Memory B cell (primary cell): Measurements from ENCODE around the gene UBAC2.

Source experiments
- ATAC-seq: fragments of 150-1000 bp; cut with Tn5 transposase; 2 replicates; pipeline ENCODE4 v1.10.0; 2021; ENCODE audit warnings: low read depth, mild to moderate bottlenecking, moderate library complexity
- DNase-seq, 2 donors: peaks; one replicate each; pipeline ENCODE4 v3.0.0; 2022; ENCODE audit warnings: low spot score in 2 of 2
- H3K27ac Mint-ChIP-seq: one replicate; pipeline ENCODE4 v1.8.0; 2022; ENCODE audit warnings: mild to moderate bottlenecking, moderate library complexity, mixed read lengths
- H3K27me3 Mint-ChIP-seq: one replicate; pipeline ENCODE4 v1.8.0; 2022; ENCODE audit warnings: mixed read lengths
- H3K36me3 Mint-ChIP-seq: one replicate; pipeline ENCODE4 v1.8.0; 2022; ENCODE audit warnings: mild to moderate bottlenecking, mixed read lengths
- H3K4me1 Mint-ChIP-seq: one replicate; pipeline ENCODE4 v1.8.0; 2022; ENCODE audit warnings: mixed read lengths
- H3K4me3 Mint-ChIP-seq: one replicate; pipeline ENCODE4 v1.8.0; 2022; ENCODE audit warnings: mild to moderate bottlenecking, moderate library complexity, mixed read lengths
- H3K9me3 Mint-ChIP-seq: one replicate; pipeline ENCODE4 v1.8.0; 2022; ENCODE audit warnings: mixed read lengths

The UBAC2 gene

GRCh38 chr13:99172951-99173350 is 27.7 kb upstream of the UBAC2 start:
- DNase-seq, result no peak
- Mint-ChIP-seq H3K4me1 (peaks cover 15% of the 10 kb centered on the region), H3K4me3 (no peak overlapping the region), H3K27me3 (peaks cover 2% of the 10 kb centered on the region), H3K9me3 (no peaks in the 10 kb centered on the region), H3K27ac (no peak overlapping the region), H3K36me3 (no peaks in the 10 kb centered on the region)
- ATAC-seq, result no peak

GRCh38 chr13:99173606-99174005 is 27.0 kb upstream of the UBAC2 start:
- no peak overlapping the region for H3K27ac Mint-ChIP-seq
- no peaks in the 10 kb centered on the region for H3K9me3 Mint-ChIP-seq
- no peaks in the 10 kb centered on the region for H3K36me3 Mint-ChIP-seq
- peaks cover 2% of the 10 kb centered on the region for H3K27me3 Mint-ChIP-seq
- ATAC-seq, result no peak
- H3K4me1 Mint-ChIP-seq, result peaks cover 21% of the 10 kb centered on the region
- H3K4me3 Mint-ChIP-seq, result no peak overlapping the region
- no peak for DNase-seq

GRCh38 chr13:99174533-99175100 is 26.0 kb upstream of the UBAC2 start:
- no peak for ATAC-seq
- Mint-ChIP-seq H3K27me3 (peaks cover 2% of the 10 kb centered on the region), H3K9me3 (no peaks in the 10 kb centered on the region), H3K27ac (no peak overlapping the region), H3K4me3 (no peak overlapping the region), H3K36me3 (no peaks in the 10 kb centered on the region), H3K4me1 (peaks cover 30% of the 10 kb centered on the region)
- no peak for DNase-seq

DNA sequence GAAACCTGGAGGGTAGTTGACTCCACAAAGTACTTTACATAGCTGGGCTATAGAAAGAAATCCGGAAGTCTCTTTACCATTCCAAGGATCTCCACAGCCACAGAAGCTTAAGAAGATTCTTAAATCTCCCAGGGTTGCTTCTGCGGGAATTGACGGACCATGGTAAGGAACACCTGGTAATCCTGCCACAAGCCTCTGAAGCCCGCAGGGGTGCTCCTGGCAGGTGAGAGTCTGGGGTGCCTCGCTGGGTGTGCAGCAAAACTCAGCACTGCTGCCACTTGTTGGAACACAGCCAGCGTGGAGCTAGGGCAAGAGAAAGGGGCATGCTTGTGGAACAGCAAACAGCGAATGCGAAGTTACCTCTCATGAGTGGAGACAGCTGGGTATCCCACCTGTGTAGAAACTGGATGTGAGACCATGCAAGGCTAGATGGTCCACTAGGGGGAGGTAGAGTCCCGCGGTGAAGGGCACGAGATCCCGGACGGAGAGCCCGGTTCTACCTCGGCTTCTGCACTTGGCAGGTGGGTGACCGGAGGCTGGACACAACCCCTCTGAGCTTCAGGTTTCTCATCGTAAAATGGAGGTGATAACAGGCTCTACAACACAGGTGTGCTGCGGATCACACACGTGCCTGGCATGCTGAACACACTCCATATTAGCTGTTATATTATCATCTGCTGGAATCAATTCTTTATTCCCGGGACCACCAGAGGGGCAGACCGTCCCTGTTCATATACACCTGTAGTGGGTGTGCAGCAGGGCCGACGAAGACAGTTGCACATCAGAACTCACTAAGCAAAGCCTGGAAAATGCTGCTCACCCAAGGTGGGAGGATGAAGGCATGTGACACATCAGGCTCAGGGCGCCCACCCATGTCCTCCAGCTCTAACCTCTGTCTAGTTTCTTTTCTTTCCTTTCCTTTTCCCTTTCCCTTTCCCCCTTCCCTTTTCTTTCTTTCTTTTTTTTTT is 24.1 kb upstream of the UBAC2 start:
- ATAC-seq, result peak; percentile 79
- no peak overlapping the region for H3K27ac Mint-ChIP-seq
- peaks cover 2% of the 10 kb centered on the region for H3K9me3 Mint-ChIP-seq

GRCh38 chr13:99178636-99179035 is 22.0 kb upstream of the UBAC2 start:
- Mint-ChIP-seq H3K27ac (peak overlapping the region; percentile 31), H3K4me3 (peak overlapping the region; percentile 60), H3K36me3 (no peaks in the 10 kb centered on the region), H3K27me3 (no peaks in the 10 kb centered on the region), H3K4me1 (peaks cover 31% of the 10 kb centered on the region), H3K9me3 (peaks cover 3% of the 10 kb centered on the region)
- DNase-seq (peak in 1 of 2 donors; percentile 42), ATAC-seq (peak; percentile 65)

More for the DNA sequence above, 24.1 kb upstream of the UBAC2 start:
- peaks cover 35% of the 10 kb centered on the region for H3K4me1 Mint-ChIP-seq
- no peaks in the 10 kb centered on the region for H3K36me3 Mint-ChIP-seq
- peak overlapping the region; percentile 30 for H3K4me3 Mint-ChIP-seq
- DNase-seq, result peak; percentile 82 to 87
- peaks cover 2% of the 10 kb centered on the region for H3K27me3 Mint-ChIP-seq

GRCh38 chr13:99179460-99179859 is 21.2 kb upstream of the UBAC2 start:
- peak overlapping the region; percentile 62 for H3K27ac Mint-ChIP-seq
- peaks cover 31% of the 10 kb centered on the region for H3K4me1 Mint-ChIP-seq
- H3K27me3 Mint-ChIP-seq, result no peaks in the 10 kb centered on the region
- H3K9me3 Mint-ChIP-seq, result peaks cover 3% of the 10 kb centered on the region
- peak overlapping the region; percentile 60 for H3K4me3 Mint-ChIP-seq
- DNase-seq (no peak), ATAC-seq (no peak)
- H3K36me3 Mint-ChIP-seq, result no peaks in the 10 kb centered on the region

- Mint-ChIP-seq H3K36me3 (no peaks in the 10 kb centered on the region), H3K9me3 (peaks cover 3% of the 10 kb centered on the region), H3K27ac (no peak overlapping the region), H3K4me1 (peaks cover 22% of the 10 kb centered on the region), H3K4me3 (no peak overlapping the region), H3K27me3 (no peaks in the 10 kb centered on the region)
- no peak for DNase-seq
- no peak for ATAC-seq
These were observed 18.2 kb upstream of the UBAC2 start for GRCh38 chr13:99182439-99182838.

- DNase-seq (no peak), ATAC-seq (no peak)
- no peaks in the 10 kb centered on the region for H3K27me3 Mint-ChIP-seq
- no peak overlapping the region for H3K27ac Mint-ChIP-seq
- no peak overlapping the region for H3K4me3 Mint-ChIP-seq
- H3K9me3 Mint-ChIP-seq, result peaks cover 3% of the 10 kb centered on the region
- peaks cover 3% of the 10 kb centered on the region for H3K4me1 Mint-ChIP-seq
- H3K36me3 Mint-ChIP-seq, result no peaks in the 10 kb centered on the region
These were observed 15.0 kb upstream of the UBAC2 start for GRCh38 chr13:99185606-99186005.

GRCh38 chr13:99190147-99190985 is 10.3 kb upstream of the UBAC2 start:
- no peaks in the 10 kb centered on the region for H3K36me3 Mint-ChIP-seq
- H3K4me1 Mint-ChIP-seq, result peaks cover 12% of the 10 kb centered on the region
- no peaks in the 10 kb centered on the region for H3K27me3 Mint-ChIP-seq
- ATAC-seq (no peak), DNase-seq (no peak)
- no peak overlapping the region for H3K27ac Mint-ChIP-seq
- H3K4me3 Mint-ChIP-seq, result no peak overlapping the region
- H3K9me3 Mint-ChIP-seq, result no peaks in the 10 kb centered on the region

DNA sequence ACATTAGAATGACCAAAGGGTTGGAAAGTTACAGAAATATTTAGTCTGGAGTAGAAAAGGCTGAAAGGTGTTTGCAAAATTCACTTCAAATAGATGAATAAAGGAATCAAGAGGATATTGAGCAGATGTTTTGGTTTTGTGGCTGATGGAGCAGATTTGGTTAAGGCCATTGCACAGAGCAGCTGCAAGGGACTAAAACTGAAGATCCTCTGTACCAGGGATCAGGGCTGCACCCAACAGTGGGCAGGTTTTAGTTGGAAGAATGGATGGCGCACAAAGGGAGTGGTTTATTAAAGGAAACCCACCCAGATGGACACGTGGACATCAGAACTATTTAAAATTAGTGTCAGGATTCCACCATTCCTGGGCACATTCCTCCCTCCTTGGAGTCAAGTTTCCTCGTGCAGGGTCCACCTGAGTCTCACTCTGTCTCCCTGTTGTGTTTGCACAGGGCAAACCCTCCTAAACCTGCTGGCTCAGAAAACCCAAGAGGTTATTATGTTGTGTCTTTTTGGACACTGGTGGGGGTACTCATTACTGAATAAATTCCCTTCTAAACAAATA is 9.2 kb upstream of the UBAC2 start:
- no peak overlapping the region for H3K27ac Mint-ChIP-seq
- H3K36me3 Mint-ChIP-seq, result no peaks in the 10 kb centered on the region
- no peak overlapping the region for H3K4me3 Mint-ChIP-seq
- H3K4me1 Mint-ChIP-seq, result peaks cover 14% of the 10 kb centered on the region
- no peaks in the 10 kb centered on the region for H3K9me3 Mint-ChIP-seq
- no peaks in the 10 kb centered on the region for H3K27me3 Mint-ChIP-seq
- ATAC-seq (no peak), DNase-seq (no peak)

- Mint-ChIP-seq H3K9me3 (no peaks in the 10 kb centered on the region), H3K4me3 (no peak overlapping the region), H3K36me3 (no peaks in the 10 kb centered on the region), H3K27ac (no peak overlapping the region), H3K4me1 (peaks cover 17% of the 10 kb centered on the region), H3K27me3 (no peaks in the 10 kb centered on the region)
- no peak for DNase-seq
- ATAC-seq, result no peak
These were observed 8.7 kb upstream of the UBAC2 start for GRCh38 chr13:99191900-99192399.

DNA sequence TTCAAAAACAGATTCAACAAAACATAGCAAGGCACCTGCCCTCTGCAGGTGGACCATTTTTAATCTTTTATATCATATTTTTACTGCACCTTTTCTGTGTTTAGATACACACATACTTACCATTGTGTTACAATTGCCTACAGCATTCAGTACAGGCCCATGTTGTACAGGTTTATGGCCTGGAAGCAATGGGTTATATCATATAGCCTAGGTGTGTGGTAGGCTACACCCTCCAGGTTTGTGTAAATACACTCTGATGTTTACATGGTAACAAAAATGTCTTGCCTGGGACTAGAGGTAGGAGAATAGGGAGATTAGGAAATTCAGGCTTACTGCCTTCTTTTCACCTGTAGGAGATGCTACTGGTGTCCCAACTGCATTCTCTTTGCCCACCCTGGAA is 8.2 kb upstream of the UBAC2 start:
- DNase-seq, result no peak
- no peak for ATAC-seq
- H3K36me3 Mint-ChIP-seq, result no peaks in the 10 kb centered on the region
- peaks cover 18% of the 10 kb centered on the region for H3K4me1 Mint-ChIP-seq
- no peak overlapping the region for H3K27ac Mint-ChIP-seq
- H3K9me3 Mint-ChIP-seq, result no peaks in the 10 kb centered on the region
- no peak overlapping the region for H3K4me3 Mint-ChIP-seq
- H3K27me3 Mint-ChIP-seq, result no peaks in the 10 kb centered on the region

- Mint-ChIP-seq H3K27ac (no peak overlapping the region), H3K9me3 (no peaks in the 10 kb centered on the region), H3K4me1 (peaks cover 18% of the 10 kb centered on the region), H3K36me3 (no peaks in the 10 kb centered on the region), H3K4me3 (no peak overlapping the region), H3K27me3 (no peaks in the 10 kb centered on the region)
- ATAC-seq, result no peak
- DNase-seq, result no peak
These were observed 7.5 kb upstream of the UBAC2 start for GRCh38 chr13:99193152-99193551.
